GM12878 (cell line): ENCODE results near the gene CAP2. TPM values are rescaled to one million over a fixed set of nuclear protein-coding genes. Genes with fewer than 3 reads are reported as not detected.

Experiments used
- ATAC-seq: fragments of 200-7000 bp; cut with Tn5 transposase; 3 replicates; pipeline ENCODE4 v1.9.1; 2020; ENCODE audit warnings: mild to moderate bottlenecking, moderate library complexity
- BruUV-seq: library from RNA; stranded (reverse); fragments of 400-500 nt; replicated peaks from 2 replicates; lab custom pipeline; 2021; lab: Mats Ljungman, UMichigan
- CTCF ChIA-PET: fragments of 300-600 bp; sonication (Branson Sonifier 250); formaldehyde crosslinking; extraction: SDS; loops from one replicate; lab custom pipeline; 2021; ENCODE audit warnings: inconsistent platforms; lab: Yijun Ruan, JAX
- POLR2A ChIA-PET: fragments of 350-600 bp; formaldehyde crosslinking; extraction: SDS; loops from one replicate; lab custom pipeline; 2021; ENCODE audit warnings: inconsistent platforms; lab: Charles Lee
- RAD21 ChIA-PET: fragments of 300-600 bp; sonication (Branson Sonifier 250); formaldehyde crosslinking; loops from one replicate; lab custom pipeline; 2023; ENCODE audit warnings: antibody characterized with exemption; ENCODE audit not compliant: unreplicated experiment; lab: Charles Lee
- SMC1A ChIA-PET: fragments of 300-600 bp; sonication (Branson Sonifier 250); formaldehyde crosslinking; loops from one replicate; lab custom pipeline; 2023; ENCODE audit not compliant: unreplicated experiment, uncharacterized antibody; lab: Charles Lee
- DNase-seq: peaks from one replicate; pipeline ENCODE4 v3.0.0-alpha.2; 2011; ENCODE audit warnings: low read depth, low spot score
- FAIRE-seq: peaks from 3 replicates; lab custom pipeline; 2011; peaks lifted over from hg19 to GRCh38; lab: Jason Lieb, UNC
- H2AFZ ChIP-seq: 2 replicates; pipeline ENCODE4 v1.6.0; 2011; ENCODE audit warnings: low read depth, low read length, control low read depth; ENCODE audit not compliant: control insufficient read depth
- H3K27ac ChIP-seq: 2 replicates; pipeline ENCODE4 v1.5.1; 2011; ENCODE audit warnings: control low read depth; ENCODE audit not compliant: control insufficient read depth, insufficient read depth
- H3K27me3 ChIP-seq, 2 experiments: replicated peaks in 1 of 2; 2 replicates each; pipeline versions ENCODE4 v1.6.0 to v1.6.1; 2011; ENCODE audit warnings: low read length in 1 of 2; ENCODE audit not compliant: control insufficient read depth in 2 of 2, insufficient read depth in 2 of 2
- H3K36me3 ChIP-seq, 2 experiments: 2 replicates each; pipeline ENCODE4 v1.5.1; 2011; ENCODE audit warnings: low read length in 1 of 2; ENCODE audit not compliant: control insufficient read depth in 2 of 2, insufficient read depth in 2 of 2
- H3K4me1 ChIP-seq: 2 replicates; pipeline ENCODE4 v1.6.1; 2011; ENCODE audit warnings: mild to moderate bottlenecking, low read length, moderate library complexity, mixed read lengths; ENCODE audit not compliant: control insufficient read depth, insufficient read depth
- H3K4me2 ChIP-seq: 2 replicates; pipeline ENCODE4 v1.6.0; 2011; ENCODE audit warnings: control low read depth; ENCODE audit not compliant: control insufficient read depth, insufficient read depth
- H3K4me3 ChIP-seq: fragments of 200-600 bp; sonication (generic); 2 replicates; pipeline ENCODE4 v1.5.1; 2016
- H3K79me2 ChIP-seq: 2 replicates; pipeline ENCODE4 v1.6.0; 2011; ENCODE audit warnings: low read length; ENCODE audit not compliant: control insufficient read depth, insufficient read depth
- H3K9ac ChIP-seq: 2 replicates; pipeline ENCODE4 v1.8.0; 2011; ENCODE audit warnings: low read length, control low read depth, mixed read lengths; ENCODE audit not compliant: control insufficient read depth, insufficient read depth
- H3K9me3 ChIP-seq: replicated peaks from 3 replicates; pipeline ENCODE4 v1.5.1; 2011; ENCODE audit warnings: mild to moderate bottlenecking, low read length; ENCODE audit not compliant: control insufficient read depth, insufficient read depth
- H4K20me1 ChIP-seq: 2 replicates; pipeline ENCODE4 v1.6.0; 2011; ENCODE audit not compliant: control insufficient read depth, insufficient read depth
- BCL11A ChIP-seq: IDR thresholded peaks from 2 replicates; pipeline ENCODE4 v1.6.1; 2011; ENCODE audit warnings: low read depth, low read length
- EZH2 ChIP-seq: IDR thresholded peaks from 2 replicates; pipeline ENCODE4 v1.6.1; 2012; ENCODE audit warnings: low read depth, mild to moderate bottlenecking, control low read depth, inconsistent platforms, low read length, borderline replicate concordance; ENCODE audit not compliant: control insufficient read depth
- KDM1A ChIP-seq: fragments of 200-600 bp; sonication (generic); IDR thresholded peaks from 2 replicates; pipeline ENCODE4 v1.6.1; 2016; ENCODE audit warnings: borderline replicate concordance
- NFYB ChIP-seq: IDR thresholded peaks from 2 replicates; pipeline ENCODE4 v1.6.1; 2011; ENCODE audit warnings: low read depth, mild to moderate bottlenecking, low read length, improper control_type of control experiment, moderate library complexity; ENCODE audit not compliant: insufficient read depth
- PAX8 ChIP-seq: fragments of 450-650 bp; IDR thresholded peaks from 2 replicates; pipeline ENCODE4 v1.6.1; 2017; ENCODE audit warnings: mild to moderate bottlenecking, moderate library complexity
- POLR2AphosphoS2 ChIP-seq: IDR thresholded peaks from 2 replicates; pipeline ENCODE4 v1.6.1; 2011; ENCODE audit warnings: low read depth, mild to moderate bottlenecking, low read length, improper control_type of control experiment, moderate library complexity
- TCF12 ChIP-seq: IDR thresholded peaks from 2 replicates; pipeline ENCODE4 v1.6.1; 2011; ENCODE audit warnings: low read depth, mild to moderate bottlenecking, low read length
- ZBED1 ChIP-seq: IDR thresholded peaks from 2 replicates; pipeline ENCODE4 v1.6.1; 2016; ENCODE audit warnings: borderline replicate concordance
- WGBS: methylation state at CpG from one replicate; pipeline ENCODE4 v1.1.6; 2016; ENCODE audit warnings: low lambda C conversion rate; ENCODE audit not compliant: insufficient replicate concordance, insufficient coverage; ENCODE audit errors: missing lambda C conversion rate; 5-methylcytosine and 5-hydroxymethylcytosine counted together
- in situ Hi-C: fragments of 300-500 bp; cut with MboI; formaldehyde crosslinking; loops from 9 replicates; pipeline ENCODE4 v1.14.3; 2018; ENCODE audit warnings: mixed read lengths
- intact Hi-C: fragments of 100-400 bp; cut with micrococcal nuclease; formaldehyde crosslinking; loops from one replicate; pipeline ENCODE4 v1.14.2; 2022; ENCODE audit not compliant: unreplicated experiment
- polyA plus RNA-seq, 11 experiments: library from polyadenylated mRNA; depleted of rRNA in 4 of 11; unstranded in 6 of 11; stranded (reverse) in 5 of 11; fragments of >200 nt; fragmentation: Nextera tagmentation in 4 of 11; fragmentation: Illumina TruSeq in 1 of 11; extraction: Ambion mirVana in 4 of 11; extraction: Trizol in 1 of 11; gene quantifications; 1 replicate in 1 of 11; 2 replicates in 10 of 11; pipeline versions ENCODE4 v1.2.1 to v1.2.3, GENCODE V29; 2011 to 2016; ENCODE audit warnings: inconsistent platforms in 2 of 11, missing spikeins in 2 of 11, low read depth in 1 of 11
- total RNA-seq, 4 experiments: library from RNA; depleted of rRNA in 3 of 4; stranded (reverse); fragments of >200 nt in 3 of 4; fragmentation: Illumina TruSeq in 1 of 4; extraction: Trizol in 1 of 4; gene quantifications; 2 replicates each; pipeline versions ENCODE4 v1.2.1 to v1.2.3, GENCODE V29; 2013 to 2021
- TF ChIP-seq, protein P1 (sequence below): fragments of 450-650 bp; conservative IDR thresholded peaks from 2 replicates; pipeline ENCODE4 v1.6.1; 2017; ENCODE audit warnings: mild to moderate bottlenecking, moderate library complexity
- TF ChIP-seq, protein P2 (sequence below): fragments of 450-650 bp; IDR thresholded peaks from 2 replicates; pipeline ENCODE4 v1.6.1; 2017; ENCODE audit warnings: mild to moderate bottlenecking
- TF ChIP-seq, protein P3 (sequence below): fragments of 450-650 bp; IDR thresholded peaks from 2 replicates; pipeline ENCODE4 v1.6.1; 2017; ENCODE audit warnings: mild to moderate bottlenecking, moderate library complexity
- TF ChIP-seq, protein P4 (sequence below): fragments of 450-650 bp; IDR thresholded peaks from 2 replicates; pipeline ENCODE4 v1.6.1; 2014; ENCODE audit warnings: mild to moderate bottlenecking

The CAP2 gene
- total and polyA plus RNA-seq, 10 of the 15 experiments (the other 5 are each of a cell fraction or from before 2014, with no cell fraction given) = 0.10 to 2.0 (median 0.15) TPM; not detected in 7

DNA sequence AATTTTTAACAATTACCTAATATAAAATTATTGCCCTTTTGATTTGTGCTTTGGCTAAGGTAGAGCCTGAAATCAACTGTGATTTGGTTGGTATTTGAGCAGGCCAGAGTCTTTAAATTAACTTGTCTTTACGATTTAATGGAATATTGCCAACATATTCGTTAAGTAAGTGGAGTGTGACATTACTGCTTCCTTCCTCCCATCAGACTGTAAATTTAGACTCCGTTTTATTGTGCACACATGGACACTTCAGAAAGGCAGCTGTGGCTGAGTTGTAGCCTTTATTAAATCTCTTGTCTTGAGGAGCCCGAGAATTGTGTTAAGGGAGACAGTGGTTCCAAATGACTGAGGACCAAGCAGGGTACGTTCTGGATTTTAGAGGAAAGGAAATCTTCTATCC lies 57.4 kb downstream of the CAP2 start:
- no peak for FAIRE-seq
- TF ChIP-seq, protein P1, sequence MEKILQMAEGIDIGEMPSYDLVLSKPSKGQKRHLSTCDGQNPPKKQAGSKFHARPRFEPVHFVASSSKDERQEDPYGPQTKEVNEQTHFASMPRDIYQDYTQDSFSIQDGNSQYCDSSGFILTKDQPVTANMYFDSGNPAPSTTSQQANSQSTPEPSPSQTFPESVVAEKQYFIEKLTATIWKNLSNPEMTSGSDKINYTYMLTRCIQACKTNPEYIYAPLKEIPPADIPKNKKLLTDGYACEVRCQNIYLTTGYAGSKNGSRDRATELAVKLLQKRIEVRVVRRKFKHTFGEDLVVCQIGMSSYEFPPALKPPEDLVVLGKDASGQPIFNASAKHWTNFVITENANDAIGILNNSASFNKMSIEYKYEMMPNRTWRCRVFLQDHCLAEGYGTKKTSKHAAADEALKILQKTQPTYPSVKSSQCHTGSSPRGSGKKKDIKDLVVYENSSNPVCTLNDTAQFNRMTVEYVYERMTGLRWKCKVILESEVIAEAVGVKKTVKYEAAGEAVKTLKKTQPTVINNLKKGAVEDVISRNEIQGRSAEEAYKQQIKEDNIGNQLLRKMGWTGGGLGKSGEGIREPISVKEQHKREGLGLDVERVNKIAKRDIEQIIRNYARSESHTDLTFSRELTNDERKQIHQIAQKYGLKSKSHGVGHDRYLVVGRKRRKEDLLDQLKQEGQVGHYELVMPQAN = no peak
- TF ChIP-seq EZH2 (no peak), PAX8 (no peak), ZBED1 (no peak), BCL11A (no peak), POLR2AphosphoS2 (no peak), KDM1A (no peak), TCF12 (no peak), NFYB (no peak)
- TF ChIP-seq, protein P2, sequence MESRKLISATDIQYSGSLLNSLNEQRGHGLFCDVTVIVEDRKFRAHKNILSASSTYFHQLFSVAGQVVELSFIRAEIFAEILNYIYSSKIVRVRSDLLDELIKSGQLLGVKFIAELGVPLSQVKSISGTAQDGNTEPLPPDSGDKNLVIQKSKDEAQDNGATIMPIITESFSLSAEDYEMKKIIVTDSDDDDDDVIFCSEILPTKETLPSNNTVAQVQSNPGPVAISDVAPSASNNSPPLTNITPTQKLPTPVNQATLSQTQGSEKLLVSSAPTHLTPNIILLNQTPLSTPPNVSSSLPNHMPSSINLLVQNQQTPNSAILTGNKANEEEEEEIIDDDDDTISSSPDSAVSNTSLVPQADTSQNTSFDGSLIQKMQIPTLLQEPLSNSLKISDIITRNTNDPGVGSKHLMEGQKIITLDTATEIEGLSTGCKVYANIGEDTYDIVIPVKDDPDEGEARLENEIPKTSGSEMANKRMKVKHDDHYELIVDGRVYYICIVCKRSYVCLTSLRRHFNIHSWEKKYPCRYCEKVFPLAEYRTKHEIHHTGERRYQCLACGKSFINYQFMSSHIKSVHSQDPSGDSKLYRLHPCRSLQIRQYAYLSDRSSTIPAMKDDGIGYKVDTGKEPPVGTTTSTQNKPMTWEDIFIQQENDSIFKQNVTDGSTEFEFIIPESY = no peak
- TF ChIP-seq, protein P3, sequence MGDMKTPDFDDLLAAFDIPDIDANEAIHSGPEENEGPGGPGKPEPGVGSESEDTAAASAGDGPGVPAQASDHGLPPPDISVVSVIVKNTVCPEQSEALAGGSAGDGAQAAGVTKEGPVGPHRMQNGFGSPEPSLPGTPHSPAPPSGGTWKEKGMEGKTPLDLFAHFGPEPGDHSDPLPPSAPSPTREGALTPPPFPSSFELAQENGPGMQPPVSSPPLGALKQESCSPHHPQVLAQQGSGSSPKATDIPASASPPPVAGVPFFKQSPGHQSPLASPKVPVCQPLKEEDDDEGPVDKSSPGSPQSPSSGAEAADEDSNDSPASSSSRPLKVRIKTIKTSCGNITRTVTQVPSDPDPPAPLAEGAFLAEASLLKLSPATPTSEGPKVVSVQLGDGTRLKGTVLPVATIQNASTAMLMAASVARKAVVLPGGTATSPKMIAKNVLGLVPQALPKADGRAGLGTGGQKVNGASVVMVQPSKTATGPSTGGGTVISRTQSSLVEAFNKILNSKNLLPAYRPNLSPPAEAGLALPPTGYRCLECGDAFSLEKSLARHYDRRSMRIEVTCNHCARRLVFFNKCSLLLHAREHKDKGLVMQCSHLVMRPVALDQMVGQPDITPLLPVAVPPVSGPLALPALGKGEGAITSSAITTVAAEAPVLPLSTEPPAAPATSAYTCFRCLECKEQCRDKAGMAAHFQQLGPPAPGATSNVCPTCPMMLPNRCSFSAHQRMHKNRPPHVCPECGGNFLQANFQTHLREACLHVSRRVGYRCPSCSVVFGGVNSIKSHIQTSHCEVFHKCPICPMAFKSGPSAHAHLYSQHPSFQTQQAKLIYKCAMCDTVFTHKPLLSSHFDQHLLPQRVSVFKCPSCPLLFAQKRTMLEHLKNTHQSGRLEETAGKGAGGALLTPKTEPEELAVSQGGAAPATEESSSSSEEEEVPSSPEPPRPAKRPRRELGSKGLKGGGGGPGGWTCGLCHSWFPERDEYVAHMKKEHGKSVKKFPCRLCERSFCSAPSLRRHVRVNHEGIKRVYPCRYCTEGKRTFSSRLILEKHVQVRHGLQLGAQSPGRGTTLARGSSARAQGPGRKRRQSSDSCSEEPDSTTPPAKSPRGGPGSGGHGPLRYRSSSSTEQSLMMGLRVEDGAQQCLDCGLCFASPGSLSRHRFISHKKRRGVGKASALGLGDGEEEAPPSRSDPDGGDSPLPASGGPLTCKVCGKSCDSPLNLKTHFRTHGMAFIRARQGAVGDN = no peak
- TF ChIP-seq, protein P4, sequence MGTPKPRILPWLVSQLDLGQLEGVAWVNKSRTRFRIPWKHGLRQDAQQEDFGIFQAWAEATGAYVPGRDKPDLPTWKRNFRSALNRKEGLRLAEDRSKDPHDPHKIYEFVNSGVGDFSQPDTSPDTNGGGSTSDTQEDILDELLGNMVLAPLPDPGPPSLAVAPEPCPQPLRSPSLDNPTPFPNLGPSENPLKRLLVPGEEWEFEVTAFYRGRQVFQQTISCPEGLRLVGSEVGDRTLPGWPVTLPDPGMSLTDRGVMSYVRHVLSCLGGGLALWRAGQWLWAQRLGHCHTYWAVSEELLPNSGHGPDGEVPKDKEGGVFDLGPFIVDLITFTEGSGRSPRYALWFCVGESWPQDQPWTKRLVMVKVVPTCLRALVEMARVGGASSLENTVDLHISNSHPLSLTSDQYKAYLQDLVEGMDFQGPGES = no peak

More for the DNA sequence above, 57.4 kb downstream of the CAP2 start:
- WGBS = 5% methylated on average over 5 of the region's 5 CpGs
- no peak for DNase-seq
- H3K9ac ChIP-seq = no peak overlapping the region
- in situ Hi-C loops = no loop called here
- H3K9me3 ChIP-seq = no peaks in the 10 kb centered on the region
- ChIA-PET CTCF (no interaction called here), SMC1A (interaction anchor here (0.7 kb wide), 1 partner anchor 8 kb away, joined by 4 read pairs; no protein-coding TSS in a partner anchor), RAD21 (interaction anchor here (0.9 kb wide), 1 partner anchor 96 kb away, joined by 3 read pairs; no protein-coding TSS in a partner anchor), POLR2A (interaction anchor here (0.5 kb wide), 1 partner anchor 11 kb away, joined by 3 read pairs; no protein-coding TSS in a partner anchor)
- H2AFZ ChIP-seq = no peak overlapping the region
- intact Hi-C loops = no loop called here
- H3K27me3 ChIP-seq = no peaks in the 10 kb centered on the region
- ATAC-seq = no peak
- H3K36me3 ChIP-seq = no peaks in the 10 kb centered on the region
- H4K20me1 ChIP-seq = no peaks in the 10 kb centered on the region
- peaks cover 5% of the 10 kb centered on the region for H3K4me1 ChIP-seq
- BruUV-seq = no TSS peak
- H3K27ac ChIP-seq = no peak overlapping the region
- H3K4me2 ChIP-seq = no peak overlapping the region
- no peaks in the 10 kb centered on the region for H3K79me2 ChIP-seq
- no peak overlapping the region for H3K4me3 ChIP-seq
